ENCODE data around the gene SLC25A41. TPM values are rescaled to one million over a fixed set of nuclear protein-coding genes. Genes with fewer than 3 reads are reported as not detected.

SLC25A41 gene
- total RNA-seq: not detected in 2 replicates

DNA sequence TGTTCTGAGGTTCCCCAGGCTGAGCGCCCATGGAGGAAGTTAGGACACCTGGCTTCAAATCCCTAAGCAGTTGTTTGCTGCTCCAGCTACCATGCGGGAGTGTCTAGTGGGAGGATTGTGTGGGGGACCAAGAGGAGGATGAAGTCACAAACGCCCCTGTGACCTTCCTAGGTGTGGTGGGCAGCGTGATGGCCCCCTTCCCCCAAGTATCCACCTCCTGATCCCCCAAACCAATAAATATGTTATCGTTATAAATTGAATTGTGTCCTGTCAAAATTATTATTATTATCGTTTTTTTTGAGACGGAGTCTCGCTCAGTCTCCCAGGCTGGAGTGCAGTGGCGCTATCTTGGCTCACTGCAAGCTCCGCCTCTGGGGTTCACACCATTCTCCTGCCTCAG lies at the start of gene SLC25A41:
Gene SLC25A41, minus strand, starts transcription at position 101 of the 400 bp plus-strand sequence. Its CDS starts 70 bp downstream, at position 31.

DNA sequence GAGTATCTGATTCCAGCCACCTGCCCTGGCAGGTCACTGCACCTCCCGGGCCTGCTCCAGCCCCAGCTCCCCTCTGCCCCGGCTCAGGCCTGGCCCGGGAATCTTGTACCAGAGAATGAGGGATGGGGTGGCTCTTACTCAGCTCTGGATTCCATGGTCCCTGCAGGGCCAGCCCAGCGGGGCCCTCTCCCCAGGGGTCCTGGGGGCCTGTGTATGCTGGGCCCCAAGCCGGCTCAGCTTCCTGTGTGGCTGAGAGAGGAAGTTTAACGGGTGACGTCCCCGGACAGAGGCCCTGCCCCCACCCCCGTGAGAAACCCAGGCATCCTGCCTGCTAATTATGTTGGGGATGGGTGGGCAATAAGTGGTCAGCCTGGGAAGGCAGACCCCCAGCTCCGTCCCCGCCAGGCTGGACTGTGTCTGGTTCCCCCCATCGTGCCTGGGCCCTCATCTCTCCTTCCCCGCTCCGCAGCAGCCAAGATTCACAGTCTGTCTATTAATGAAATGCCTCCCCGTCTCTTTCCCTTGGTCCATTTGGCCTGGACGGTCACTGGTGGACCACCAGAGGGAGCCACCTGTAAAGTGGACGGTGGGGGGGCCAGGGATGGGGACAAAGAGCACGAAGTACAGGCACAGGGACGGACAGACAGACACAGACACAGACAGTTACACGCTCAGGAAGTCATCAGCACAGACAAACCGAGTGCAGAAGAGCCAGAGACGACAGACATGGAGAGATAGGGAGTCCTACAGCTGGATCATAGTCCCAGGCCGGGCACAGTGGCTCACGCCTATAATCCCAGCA lies 48.2 kb upstream of the SLC25A41 start, which contains the start of gene DENND1C:
Gene DENND1C, minus strand, starts transcription at position 247 of the 802 bp plus-strand sequence. Its CDS starts 92 bp downstream, at position 155.

GRCh38 chr19:6464070-6464873 lies 30.7 kb upstream of the SLC25A41 start, which contains the start of gene CRB3:
TSS of gene CRB3 (plus strand) at chr19:6464271. CDS start at chr19:6464702, 431 bp downstream.

DNA sequence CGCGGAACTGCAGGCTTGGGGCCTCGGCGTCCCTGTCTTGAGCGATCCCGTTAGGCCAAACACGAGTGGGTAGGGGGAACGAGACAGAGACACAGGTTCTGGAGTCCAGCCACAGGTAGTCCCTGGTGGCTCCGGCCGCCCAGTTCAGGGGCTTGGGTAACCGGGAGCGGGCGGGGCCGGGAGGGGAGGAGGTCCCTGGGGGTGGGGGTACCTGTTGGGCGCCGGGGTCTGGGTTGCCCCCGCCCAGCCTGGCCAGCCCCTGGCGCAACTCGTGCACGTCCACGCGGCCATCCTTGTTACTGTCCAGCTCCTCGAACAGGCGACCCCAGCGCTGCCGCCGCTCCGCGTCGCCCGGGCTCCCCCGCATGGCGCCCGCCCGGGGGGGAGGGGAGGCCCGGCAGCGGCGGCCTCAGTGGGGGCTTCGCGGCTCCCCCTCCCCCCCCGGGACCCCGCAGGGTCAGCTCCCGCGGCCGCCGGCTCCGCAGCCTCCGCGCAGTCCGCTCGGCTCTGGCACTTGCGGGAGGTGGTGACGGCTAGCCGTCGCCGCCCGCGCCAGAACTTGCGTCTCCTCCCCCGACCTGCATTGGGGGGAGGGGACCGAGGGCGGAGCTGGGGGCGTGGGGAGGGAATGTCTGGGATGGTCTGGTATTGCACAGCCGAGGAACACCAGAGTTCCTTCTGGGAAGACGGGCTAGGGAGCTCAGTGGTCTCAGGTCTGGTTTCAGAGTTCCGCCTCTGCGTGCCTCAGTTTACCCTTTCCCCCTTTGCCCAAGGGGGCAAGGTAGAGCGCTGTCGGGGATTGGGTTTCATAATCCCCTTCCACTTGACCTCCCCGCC lies 25.9 kb upstream of the SLC25A41 start, which contains the start of gene SLC25A23:
Gene SLC25A23, minus strand, starts transcription at position 531 of the 837 bp plus-strand sequence. Its CDS starts 164 bp downstream, at position 367.

DNA sequence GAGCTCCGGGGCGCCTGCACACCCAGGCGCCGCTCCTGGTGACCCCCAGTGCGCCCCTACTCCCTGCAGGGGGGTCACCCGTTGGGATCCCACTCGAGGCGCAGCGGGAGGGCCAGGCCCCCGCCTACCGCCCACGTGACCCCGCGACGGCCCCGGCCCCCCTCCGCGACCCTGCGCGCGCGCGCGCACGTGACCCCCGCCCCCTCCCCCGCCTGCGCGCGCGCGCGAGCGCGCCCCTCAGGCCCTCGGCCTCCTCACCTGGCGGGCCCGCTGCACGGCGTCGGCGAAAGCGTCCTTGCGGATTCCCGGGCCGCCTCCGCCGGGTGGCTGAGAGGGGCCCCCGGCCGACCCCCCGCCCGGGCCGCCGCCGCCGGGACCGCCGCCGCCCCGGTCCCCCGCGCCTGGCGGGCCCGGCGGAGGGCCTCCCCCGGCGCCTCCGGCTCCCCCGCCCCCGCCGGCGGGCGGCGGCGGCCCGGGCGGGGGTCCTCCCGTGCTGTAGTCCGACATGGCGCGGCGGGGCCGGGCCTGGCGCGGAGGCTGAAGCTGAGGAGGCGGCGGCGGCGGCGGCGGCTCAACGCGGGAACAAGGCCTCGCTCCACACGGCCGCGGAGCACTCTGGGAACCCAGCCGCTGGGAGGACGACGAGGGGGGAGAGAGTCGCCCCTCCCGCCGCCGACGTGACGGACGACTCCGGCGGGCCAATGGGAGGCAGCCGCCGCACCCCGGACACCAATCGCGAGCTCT lies 9.2 kb downstream of the SLC25A41 start, which contains the start of gene KHSRP:
Gene KHSRP, minus strand, starts transcription at position 617 of the 744 bp plus-strand sequence. Its CDS starts 110 bp downstream, at position 507.

DNA sequence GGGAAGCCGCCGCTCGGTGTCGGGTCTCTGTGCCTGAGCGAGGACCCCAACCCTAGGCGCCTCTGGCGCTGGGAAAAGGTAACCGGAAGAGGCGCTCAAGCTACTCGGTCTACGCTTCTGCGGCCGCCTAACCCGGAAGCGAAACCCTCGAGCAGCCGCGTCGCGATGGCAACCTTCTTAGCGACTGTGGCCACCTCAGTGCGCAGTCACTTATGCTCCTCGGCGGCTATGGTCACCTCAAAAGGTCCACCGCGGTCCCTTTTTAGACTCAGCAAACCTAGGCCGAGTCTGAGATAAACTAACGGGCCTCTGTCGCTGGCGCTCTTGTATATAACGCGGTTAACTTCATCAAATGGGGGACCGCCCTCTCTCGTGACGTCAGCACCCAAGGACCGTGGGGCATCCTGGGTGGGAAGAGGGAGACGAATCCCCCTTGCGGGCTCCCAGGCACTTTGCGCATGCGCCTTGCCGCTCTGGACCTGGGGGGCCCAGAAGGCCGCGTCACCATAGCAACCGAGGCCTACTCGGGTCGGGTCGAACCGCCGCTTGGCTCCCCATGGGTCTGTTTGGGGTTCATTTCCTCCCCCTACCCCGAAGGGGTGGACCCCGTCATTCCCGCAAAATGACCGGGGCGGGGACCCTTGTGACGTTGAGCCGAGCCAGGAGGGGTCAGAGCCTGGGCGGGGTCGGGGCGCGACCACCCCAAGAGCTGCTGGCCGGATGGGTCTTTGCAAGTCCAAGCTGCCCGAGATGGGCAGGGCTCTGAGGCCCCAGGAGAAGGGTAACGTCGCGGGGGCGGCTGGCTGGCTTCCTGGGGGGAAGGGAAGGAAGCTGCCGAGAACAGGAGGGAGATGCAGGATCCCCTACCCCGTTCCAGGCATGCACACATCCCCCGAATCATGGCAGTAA lies 40.2 kb downstream of the SLC25A41 start, which contains the start of gene GTF2F1:
Gene GTF2F1, minus strand, starts transcription at position 91 of the 909 bp plus-strand sequence. CDS start 169 bp downstream, outside the sequence.

Other genes with a start within 250 kb of the SLC25A41 start
- gene MLLT1, start 153.8 kb downstream of the SLC25A41 start, total RNA-seq: 5.3 and 7.9 TPM in 2 replicates
- gene ACER1, start 100.2 kb downstream of the SLC25A41 start, total RNA-seq: 0.09 TPM in 1 of 2 replicates, not detected in the other
- gene CLPP, start 72.2 kb downstream of the SLC25A41 start, total RNA-seq: 39.2 and 54.3 TPM in 2 replicates
- 19.4 and 60.0 TPM in 2 replicates for gene ALKBH7, start 61.0 kb downstream of the SLC25A41 start, total RNA-seq
- 1.4 and 1.5 TPM in 2 replicates for gene PSPN, start 57.8 kb downstream of the SLC25A41 start, total RNA-seq
- gene GTF2F1, start 40.6 kb downstream of the SLC25A41 start, total RNA-seq: 40.4 and 54.5 TPM in 2 replicates
- 87.9 and 167 TPM in 2 replicates for gene KHSRP, start 9.0 kb downstream of the SLC25A41 start, total RNA-seq
- 53.7 and 113 TPM in 2 replicates for gene SLC25A23, start 26.0 kb upstream of the SLC25A41 start, total RNA-seq
- gene CRB3, start 30.5 kb upstream of the SLC25A41 start, total RNA-seq: not detected in 2 replicates
- gene DENND1C, start 48.0 kb upstream of the SLC25A41 start, total RNA-seq: not detected in 2 replicates
- 0.60 TPM in 1 of 2 replicates, not detected in the other for gene TUBB4A, start 68.5 kb upstream of the SLC25A41 start, total RNA-seq
- 0.14 and 0.30 TPM in 2 replicates for gene TNFSF9, start 97.3 kb upstream of the SLC25A41 start, total RNA-seq
- gene CD70, start 157.4 kb upstream of the SLC25A41 start, total RNA-seq: not detected in 2 replicates
- gene TNFSF14, start 236.4 kb upstream of the SLC25A41 start, total RNA-seq: under 0.01 TPM in 1 of 2 replicates, not detected in the other

Measured in smooth muscle cell of the umbilical artery (primary cell).